Neutrophil (primary cell): ENCODE data around the gene MGAT3.

Experiments used
- H3K27ac ChIP-seq: fragments of 200-600 bp; sonication (generic); 2 replicates; pipeline ENCODE4 v1.5.1; 2016; ENCODE audit warnings: mild to moderate bottlenecking, moderate library complexity
- H3K27me3 ChIP-seq: fragments of 200-600 bp; sonication (generic); 2 replicates; pipeline ENCODE4 v1.6.0; 2016; ENCODE audit warnings: mild to moderate bottlenecking
- H3K36me3 ChIP-seq: fragments of 200-600 bp; sonication (generic); 2 replicates; pipeline ENCODE4 v1.5.1; 2017
- H3K4me1 ChIP-seq, 2 experiments: fragments of 200-600 bp in 1 of 2; sonication (generic) in 1 of 2; 1 replicate in 1 of 2; 2 replicates in 1 of 2; pipeline versions ENCODE4 v1.5.1 to v1.6.1; 2013 to 2016; ENCODE audit warnings: low read depth in 1 of 2, low read length in 1 of 2, mild to moderate bottlenecking in 1 of 2, moderate library complexity in 1 of 2; ENCODE audit not compliant: control insufficient read depth in 1 of 2, insufficient read depth in 1 of 2
- H3K4me3 ChIP-seq, 2 experiments: fragments of 200-600 bp in 1 of 2; sonication (generic) in 1 of 2; 1 replicate in 1 of 2; 2 replicates in 1 of 2; pipeline ENCODE4 v1.5.1; 2013 to 2016; ENCODE audit warnings: low read depth in 1 of 2, low read length in 1 of 2, mild to moderate bottlenecking in 1 of 2, moderate library complexity in 1 of 2
- H3K9me3 ChIP-seq: fragments of 200-600 bp; sonication (generic); 2 replicates; pipeline ENCODE4 v1.5.1; 2016
- TF ChIP-seq, protein P1 (sequence below): fragments of 200-600 bp; sonication (generic); IDR thresholded peaks from 2 replicates; pipeline ENCODE4 v1.5.1; 2016; ENCODE audit warnings: antibody characterized with exemption

The MGAT3 gene

DNA sequence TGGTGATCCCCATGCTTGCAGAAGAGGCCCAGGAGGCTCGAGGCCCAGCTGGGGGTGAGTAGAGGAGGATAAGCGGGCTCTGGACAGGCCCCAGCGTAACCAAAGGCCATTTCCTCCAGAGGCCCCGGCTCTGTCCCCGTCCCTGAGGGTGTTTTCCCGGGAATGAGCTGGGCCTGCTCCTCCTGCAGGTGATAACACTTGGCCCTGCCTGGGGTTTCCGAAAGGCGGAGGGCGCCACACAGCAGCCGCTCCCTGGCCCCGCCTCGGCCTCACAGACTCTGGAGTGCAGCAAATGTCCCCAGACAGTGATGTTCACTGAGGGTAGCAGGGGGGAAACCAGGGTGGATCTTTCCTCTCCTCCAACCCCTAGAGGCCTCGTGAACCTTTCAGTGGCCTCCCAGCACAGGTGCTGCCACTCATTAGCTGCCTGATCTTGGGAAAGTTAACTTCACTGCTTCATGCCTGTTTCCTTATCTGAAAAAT, 10.5 kb upstream of the MGAT3 start:
- Histone ChIP-seq H3K4me1 (peaks cover 4 to 18% of the 10 kb centered on the region in 2 experiments), H3K36me3 (no peaks in the 10 kb centered on the region), H3K4me3 (no peak overlapping the region), H3K27me3 (peaks cover 55% of the 10 kb centered on the region), H3K27ac (peak overlapping the region; percentile 77), H3K9me3 (no peaks in the 10 kb centered on the region)
- TF ChIP-seq, protein P1, sequence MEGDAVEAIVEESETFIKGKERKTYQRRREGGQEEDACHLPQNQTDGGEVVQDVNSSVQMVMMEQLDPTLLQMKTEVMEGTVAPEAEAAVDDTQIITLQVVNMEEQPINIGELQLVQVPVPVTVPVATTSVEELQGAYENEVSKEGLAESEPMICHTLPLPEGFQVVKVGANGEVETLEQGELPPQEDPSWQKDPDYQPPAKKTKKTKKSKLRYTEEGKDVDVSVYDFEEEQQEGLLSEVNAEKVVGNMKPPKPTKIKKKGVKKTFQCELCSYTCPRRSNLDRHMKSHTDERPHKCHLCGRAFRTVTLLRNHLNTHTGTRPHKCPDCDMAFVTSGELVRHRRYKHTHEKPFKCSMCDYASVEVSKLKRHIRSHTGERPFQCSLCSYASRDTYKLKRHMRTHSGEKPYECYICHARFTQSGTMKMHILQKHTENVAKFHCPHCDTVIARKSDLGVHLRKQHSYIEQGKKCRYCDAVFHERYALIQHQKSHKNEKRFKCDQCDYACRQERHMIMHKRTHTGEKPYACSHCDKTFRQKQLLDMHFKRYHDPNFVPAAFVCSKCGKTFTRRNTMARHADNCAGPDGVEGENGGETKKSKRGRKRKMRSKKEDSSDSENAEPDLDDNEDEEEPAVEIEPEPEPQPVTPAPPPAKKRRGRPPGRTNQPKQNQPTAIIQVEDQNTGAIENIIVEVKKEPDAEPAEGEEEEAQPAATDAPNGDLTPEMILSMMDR = no peak

- no peak overlapping the region for H3K27ac ChIP-seq
- no peaks in the 10 kb centered on the region for H3K9me3 ChIP-seq
- peaks cover 55% of the 10 kb centered on the region for H3K27me3 ChIP-seq
- H3K36me3 ChIP-seq = no peaks in the 10 kb centered on the region
- H3K4me1 ChIP-seq = peaks cover 4 to 18% of the 10 kb centered on the region in 2 experiments
- no peak overlapping the region for H3K4me3 ChIP-seq
- TF ChIP-seq, protein P1 = no peak
These were observed 8.4 kb upstream of the MGAT3 start for GRCh38 chr22:39448205-39449054.

- Histone ChIP-seq H3K4me1 (peaks cover 4 to 18% of the 10 kb centered on the region in 2 experiments), H3K36me3 (no peaks in the 10 kb centered on the region), H3K4me3 (no peak overlapping the region), H3K9me3 (no peaks in the 10 kb centered on the region), H3K27ac (no peak overlapping the region), H3K27me3 (peaks cover 68% of the 10 kb centered on the region)
- TF ChIP-seq, protein P1 = no peak
These were observed 7.1 kb upstream of the MGAT3 start for GRCh38 chr22:39449708-39450107.

DNA sequence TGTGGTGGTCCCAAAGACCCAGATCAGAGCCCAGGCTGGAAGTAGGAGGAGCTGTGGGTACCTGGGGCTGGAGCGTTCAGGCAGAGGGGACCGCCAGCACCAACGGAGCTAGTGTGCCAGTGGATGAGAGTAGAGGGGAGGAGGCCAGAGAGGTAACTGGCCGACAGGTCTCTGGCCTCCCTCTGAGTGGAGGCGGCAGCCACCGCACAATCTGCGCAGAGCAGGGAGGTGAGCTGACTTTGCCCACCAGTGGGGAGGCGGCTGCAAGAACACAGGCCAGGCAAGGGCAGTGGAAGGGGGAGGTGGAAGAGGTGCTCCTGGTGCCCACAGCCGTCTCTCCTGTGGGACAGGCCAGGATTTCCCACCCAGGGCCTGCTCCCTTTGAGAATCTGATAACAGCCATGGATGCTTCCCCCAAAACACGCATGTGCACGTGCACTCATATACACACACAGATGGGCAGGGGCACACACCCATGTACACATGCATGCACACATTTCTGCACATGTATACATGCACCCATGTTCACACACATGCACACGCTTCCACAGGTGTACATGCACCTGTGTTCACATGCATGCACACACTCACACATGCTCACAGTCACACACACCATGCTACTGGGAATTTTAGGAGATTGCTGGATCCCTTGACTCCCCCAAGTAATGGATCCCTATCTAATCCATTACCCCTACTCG, 6.4 kb upstream of the MGAT3 start:
- no peaks in the 10 kb centered on the region for H3K9me3 ChIP-seq
- peaks cover 75% of the 10 kb centered on the region for H3K27me3 ChIP-seq
- H3K4me1 ChIP-seq = peaks cover 4 to 18% of the 10 kb centered on the region in 2 experiments
- H3K36me3 ChIP-seq = no peaks in the 10 kb centered on the region
- no peak overlapping the region for H3K4me3 ChIP-seq
- TF ChIP-seq, protein P1 = no peak
- H3K27ac ChIP-seq = no peak overlapping the region

DNA sequence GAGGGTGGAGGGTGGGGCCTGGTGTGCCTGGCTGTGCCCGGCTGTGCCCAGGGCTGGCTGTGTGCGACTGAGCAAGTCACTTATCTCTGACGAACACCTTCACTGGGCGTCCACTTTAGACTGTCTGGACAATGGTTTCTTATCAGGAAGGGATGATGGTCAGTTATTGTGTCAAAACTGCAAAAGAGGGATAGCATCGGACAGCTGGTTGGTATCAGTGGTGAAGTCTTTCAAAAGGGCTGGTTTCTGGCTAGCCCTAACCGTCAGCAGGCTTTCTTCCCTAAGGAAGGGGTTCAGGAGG, 4.1 kb upstream of the MGAT3 start:
- H3K27ac ChIP-seq = no peak overlapping the region
- no peaks in the 10 kb centered on the region for H3K4me1 ChIP-seq
- H3K27me3 ChIP-seq = peaks cover 72% of the 10 kb centered on the region
- TF ChIP-seq, protein P1 = no peak
- H3K9me3 ChIP-seq = no peaks in the 10 kb centered on the region
- H3K36me3 ChIP-seq = no peaks in the 10 kb centered on the region
- H3K4me3 ChIP-seq = no peak overlapping the region
